GM21515 (cell line): ENCODE results near the gene MINK1.

Experiments
- ATAC-seq: cut with Tn5 transposase; IDR thresholded peaks from one replicate; pipeline ENCODE4 v1.9.1; 2021; ENCODE audit not compliant: unreplicated experiment

Gene MINK1

DNA sequence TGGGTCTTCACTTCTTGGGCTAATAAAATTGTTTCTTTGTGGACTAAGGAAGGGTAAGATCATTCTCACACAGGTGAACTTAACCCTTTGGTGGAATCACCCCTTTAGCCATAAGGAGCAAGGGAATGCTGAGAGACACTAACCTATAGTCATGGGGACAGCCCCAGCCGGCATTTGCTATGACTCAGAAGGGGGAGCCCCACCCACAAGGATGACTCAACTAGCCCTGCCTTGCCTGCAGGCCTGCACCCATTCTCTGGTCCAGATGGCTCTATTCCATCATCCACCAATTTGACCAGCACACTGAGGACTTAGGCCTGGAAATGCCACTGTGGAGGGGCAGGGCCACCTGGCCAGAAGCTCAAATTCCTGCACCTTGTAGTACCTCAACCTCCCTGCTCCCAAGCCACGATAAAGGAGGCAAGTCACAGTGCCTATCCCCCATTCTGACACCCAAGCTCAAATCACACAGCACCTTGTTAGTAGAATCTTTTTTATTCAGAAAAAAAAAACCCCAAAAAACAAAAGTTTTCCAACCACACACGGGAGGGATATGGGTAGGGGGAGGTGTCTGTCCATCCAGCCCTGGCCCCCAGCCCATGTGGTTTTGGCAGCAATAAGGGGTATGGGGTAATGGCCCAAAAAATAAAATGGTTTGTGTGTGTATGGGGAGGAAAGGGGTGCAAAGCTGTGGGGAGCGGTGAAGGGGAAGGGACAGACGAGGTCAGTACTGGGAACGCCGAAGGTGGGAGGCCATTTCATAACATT, 112.2 kb downstream of the MINK1 start:
- ATAC-seq = no peak

DNA sequence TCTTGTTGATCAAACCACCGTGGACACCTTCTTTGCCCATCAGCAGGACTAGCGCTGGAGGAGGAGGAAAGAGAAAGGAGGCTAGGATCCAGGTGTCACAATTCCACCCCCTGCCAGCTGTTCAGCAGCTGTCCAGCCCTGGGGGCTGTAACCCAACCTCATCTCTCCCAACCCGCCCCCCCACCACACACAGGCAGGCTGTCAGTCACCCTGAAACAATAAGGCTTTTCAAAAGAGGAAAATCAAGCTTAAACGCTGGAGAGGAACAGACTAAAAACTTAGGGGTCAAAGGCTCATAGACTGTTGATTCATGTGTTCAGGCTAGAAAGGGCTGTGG, 112.8 kb downstream of the MINK1 start:
- no peak for ATAC-seq

DNA sequence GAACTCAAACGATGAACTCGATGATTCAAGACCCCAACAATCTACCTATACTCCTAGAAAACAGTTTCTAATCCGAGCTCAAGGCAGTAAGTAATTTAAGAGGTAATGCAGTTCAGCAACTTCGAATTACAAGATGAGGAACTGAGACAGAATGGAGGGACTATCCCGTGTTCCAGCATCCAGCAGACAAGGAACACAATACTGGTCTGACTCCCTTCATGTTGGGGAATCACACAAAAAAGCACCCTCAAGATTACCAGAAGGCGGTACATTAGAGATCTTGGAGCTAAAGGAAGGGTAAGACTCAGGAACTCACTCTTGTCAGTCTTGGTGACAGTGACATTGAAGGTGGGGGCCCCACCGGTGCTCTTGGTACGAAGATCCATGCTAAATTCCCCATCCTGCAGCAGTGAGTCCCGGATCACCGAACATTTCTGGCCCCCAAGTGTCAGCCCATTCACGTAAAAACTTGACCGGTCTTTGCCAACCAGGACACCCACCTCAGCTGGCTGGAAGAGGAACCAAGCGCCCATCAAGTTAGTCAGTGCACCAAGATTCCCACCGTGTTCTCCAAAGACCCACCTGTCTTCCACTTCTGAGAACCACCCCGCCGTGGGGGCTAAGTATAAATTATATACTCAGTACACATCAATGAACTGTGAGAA, 113.3 kb downstream of the MINK1 start:
- ATAC-seq = no peak

DNA sequence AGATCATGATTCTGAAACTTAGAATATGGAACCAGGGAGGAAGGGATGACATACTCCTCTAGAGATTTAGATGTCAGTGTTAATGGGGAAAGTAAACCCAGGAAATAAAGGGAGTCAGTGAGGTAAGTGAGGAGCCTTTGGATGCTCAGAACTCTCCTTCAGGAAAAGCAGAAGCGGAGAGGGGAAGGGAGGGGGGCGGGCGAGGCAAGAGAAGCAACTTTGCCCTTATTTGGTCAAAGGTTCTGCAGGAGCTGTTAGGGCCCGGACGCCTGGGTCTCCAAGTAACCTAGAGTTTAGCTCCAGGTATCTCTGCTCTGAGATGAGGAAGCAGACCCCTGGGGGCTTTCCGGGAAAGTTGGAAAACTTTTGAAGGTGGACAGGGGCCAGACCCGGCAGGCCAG, 113.9 kb downstream of the MINK1 start:
- ATAC-seq = no peak
